G401 (cell line): ENCODE measurements around the gene RNASEH2B. TPM values are rescaled to one million over a fixed set of nuclear protein-coding genes. Genes with fewer than 3 reads are reported as not detected.

Source experiments
- total RNA-seq: library from RNA; depleted of rRNA; stranded (reverse); fragments of >200 nt; shearing (Covaris generic); gene quantifications from 2 replicates; pipeline ENCODE4 v1.2.3, GENCODE V29; 2014; rRNA removed

The RNASEH2B gene
- total RNA-seq, 1 experiment from 2014 or later, result 41.6 TPM

Other genes with a start within 250 kb of the RNASEH2B start
- gene DLEU7, start 66.1 kb upstream of the RNASEH2B start, total RNA-seq, result not detected in 2 replicates
- not detected in 2 replicates for gene C13orf42, start 201.5 kb downstream of the RNASEH2B start, total RNA-seq